ENCODE data around the gene MYO18A. TPM values are rescaled to one million over a fixed set of nuclear protein-coding genes. Genes with fewer than 3 reads are reported as not detected.

MYO18A gene
- total RNA-seq, 4 donors from 2014 or later, result 14.5 to 72.3 (median 50.8) TPM

GRCh38 chr17:29070308-29070707, 109.9 kb downstream of the MYO18A start:
- no peak for TF ChIP-seq CTCF (IDR thresholded peaks at IDR 0.05; ENCODE audit: low read depth)

- no peak for TF ChIP-seq CTCF (IDR thresholded peaks at IDR 0.05; ENCODE audit: low read depth)
Measured at GRCh38 chr17:29069526-29070041, 110.6 kb downstream of the MYO18A start.

GRCh38 chr17:29068818-29069217, 111.4 kb downstream of the MYO18A start:
- no peak for TF ChIP-seq CTCF (IDR thresholded peaks at IDR 0.05; ENCODE audit: low read depth)

- TF ChIP-seq CTCF (IDR thresholded peaks at IDR 0.05; ENCODE audit: low read depth), result no peak
Measured at GRCh38 chr17:29066606-29067005, 113.6 kb downstream of the MYO18A start.

GRCh38 chr17:29066047-29066446, 114.2 kb downstream of the MYO18A start:
- TF ChIP-seq CTCF (IDR thresholded peaks at IDR 0.05; ENCODE audit: low read depth), result no peak

- no peak for TF ChIP-seq CTCF (IDR thresholded peaks at IDR 0.05; ENCODE audit: low read depth)
Measured at GRCh38 chr17:29063992-29064391, 116.2 kb downstream of the MYO18A start.

GRCh38 chr17:29062215-29062614, 118.0 kb downstream of the MYO18A start:
- TF ChIP-seq CTCF (IDR thresholded peaks at IDR 0.05; ENCODE audit: low read depth), result no peak

Data from subcutaneous adipose tissue (tissue), 4 donors.